OCI-LY1 (cell line): ENCODE data around the gene SRRD.

Source experiments
- CTCF ChIP-seq: fragments of 200-600 bp; sonication (generic), shearing (Covaris generic); IDR thresholded peaks from 2 replicates; pipeline ENCODE4 v1.5.1; 2017; ENCODE audit warnings: mild to moderate bottlenecking, antibody characterized with exemption, low read length, moderate library complexity, mixed read lengths
- EZH2 ChIP-seq: fragments of 200-600 bp; sonication (generic), shearing (Covaris generic); IDR thresholded peaks from 2 replicates; pipeline ENCODE4 v1.8.0; 2017; ENCODE audit warnings: borderline replicate concordance, mixed run types, mild to moderate bottlenecking, antibody characterized with exemption, low read length, moderate library complexity, mixed read lengths

GRCh38 chr22:26522012-26522411 is 38.3 kb downstream of the SRRD start:
- TF ChIP-seq CTCF (no peak), EZH2 (no peak)
